ENCODE measurements around the gene MTAP.
A peak's percentile ranks its signal among the peaks of the same experiment; 100 is the strongest.

Gene MTAP

DNA sequence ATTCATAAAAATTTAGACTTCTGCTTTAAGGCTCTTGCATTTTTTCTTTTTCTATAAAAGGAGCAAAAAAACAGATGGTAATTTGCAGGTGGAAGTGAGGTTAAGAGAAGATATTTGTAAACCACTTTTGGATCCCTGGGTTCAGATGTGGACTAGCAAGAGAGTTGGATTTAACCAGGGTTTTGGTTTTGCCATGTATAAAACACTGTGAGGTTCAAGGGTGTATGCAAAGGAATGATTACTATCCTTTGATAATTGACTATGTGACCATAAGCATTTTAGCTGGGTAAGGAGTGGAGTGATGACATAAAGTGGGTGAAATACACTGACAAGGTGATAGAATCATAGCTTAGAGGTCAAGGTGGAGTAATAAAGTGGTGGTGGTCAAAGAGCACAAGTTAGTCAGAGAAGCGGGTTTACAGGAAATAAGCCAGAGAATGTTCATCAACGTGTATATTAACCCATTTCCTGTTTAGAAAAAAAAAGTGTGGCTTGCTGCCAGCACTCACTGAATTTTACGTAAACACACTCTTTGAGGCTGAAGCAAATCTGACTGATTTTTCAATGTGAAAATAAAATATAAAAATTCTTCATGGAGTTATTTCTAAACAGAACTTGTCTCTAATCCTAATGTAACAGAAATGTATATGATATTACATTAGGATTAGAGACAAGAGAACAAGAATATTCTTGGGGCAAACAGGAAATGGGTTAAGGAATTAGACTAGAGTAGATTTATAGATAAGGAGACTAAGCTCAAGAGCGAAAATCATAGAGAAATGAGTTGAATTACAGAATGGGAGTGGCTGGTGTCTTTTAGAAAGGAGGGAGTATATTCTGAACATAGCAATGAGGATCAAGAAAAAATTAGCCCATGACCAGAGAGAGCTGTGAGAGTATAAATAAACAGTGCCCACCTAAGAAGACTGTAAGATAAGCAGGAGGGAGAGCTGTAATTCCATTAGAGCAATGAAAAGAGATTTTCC, 117.2 kb downstream of the MTAP start:
- H3K36me3 ChIP-seq (ENCODE audit: insufficient read depth, low read length), result no peaks in the 10 kb centered on the region
- no peak for TF ChIP-seq EZH2 (IDR thresholded peaks at IDR 0.05; ENCODE audit: borderline replicate concordance, low read depth, low read length, severe bottlenecking)
- no peak for TF ChIP-seq CTCF (IDR thresholded peaks at IDR 0.05; ENCODE audit: borderline replicate concordance, extremely low read depth, low read length, poor library complexity, severe bottlenecking)
- H3K9ac ChIP-seq (ENCODE audit: low read depth, low read length), result peak overlapping the region; percentile 53
- H3K9me3 ChIP-seq (ENCODE audit: insufficient read depth, low read length, severe bottlenecking), result no peaks in the 10 kb centered on the region
- no peaks in the 10 kb centered on the region for H4K20me1 ChIP-seq (ENCODE audit: insufficient read depth, low read length)
- peak overlapping the region; percentile 100 for H3K27ac ChIP-seq (ENCODE audit: low read length)
- H3K4me1 ChIP-seq (ENCODE audit: insufficient read depth, low read length), result peaks cover 66% of the 10 kb centered on the region
- peak overlapping the region in 1 of 2 experiments; percentile 52; a peak in 3 of 4 replicates for H3K4me3 ChIP-seq (ENCODE audit: low read depth in 1 of 2, low read length in 2 of 2)
- no peaks in the 10 kb centered on the region for H3K27me3 ChIP-seq (ENCODE audit: insufficient read depth, low read length, poor library complexity)
- no peaks in the 10 kb centered on the region for H3K79me2 ChIP-seq (ENCODE audit: insufficient read depth, low read length)
- H2AFZ ChIP-seq (ENCODE audit: low read depth, low read length), result peak overlapping the region; percentile 74
- H3K4me2 ChIP-seq (ENCODE audit: insufficient read depth, low read length), result peak overlapping the region; percentile 69
- DNase-seq (peak; percentile 66), ATAC-seq (ENCODE audit: insufficient read depth, low read depth) (peak; percentile 78)

- Histone ChIP-seq H4K20me1 (ENCODE audit: insufficient read depth, low read length) (no peaks in the 10 kb centered on the region), H3K27ac (ENCODE audit: low read length) (peak overlapping the region; percentile 67; the same call in 1 of the 2 replicates), H3K4me2 (ENCODE audit: insufficient read depth, low read length) (no peak overlapping the region), H3K4me1 (ENCODE audit: insufficient read depth, low read length) (peaks cover 49% of the 10 kb centered on the region), H3K79me2 (ENCODE audit: insufficient read depth, low read length) (no peaks in the 10 kb centered on the region), H3K4me3 (ENCODE audit: low read depth in 1 of 2, low read length in 2 of 2) (no peak overlapping the region), H3K9me3 (ENCODE audit: insufficient read depth, low read length, severe bottlenecking) (no peaks in the 10 kb centered on the region), H3K9ac (ENCODE audit: low read depth, low read length) (no peak overlapping the region), H3K36me3 (ENCODE audit: insufficient read depth, low read length) (no peaks in the 10 kb centered on the region), H3K27me3 (ENCODE audit: insufficient read depth, low read length, poor library complexity) (no peaks in the 10 kb centered on the region), H2AFZ (ENCODE audit: low read depth, low read length) (no peak overlapping the region)
- DNase-seq (no peak), ATAC-seq (ENCODE audit: insufficient read depth, low read depth) (no peak)
- TF ChIP-seq EZH2 (IDR thresholded peaks at IDR 0.05; ENCODE audit: borderline replicate concordance, low read depth, low read length, severe bottlenecking), result no peak
- TF ChIP-seq CTCF (IDR thresholded peaks at IDR 0.05; ENCODE audit: borderline replicate concordance, extremely low read depth, low read length, poor library complexity, severe bottlenecking), result no peak
Measured at GRCh38 chr9:21923694-21924093, 121.3 kb downstream of the MTAP start.

GRCh38 chr9:21927752-21928151, 125.3 kb downstream of the MTAP start:
- ATAC-seq (ENCODE audit: insufficient read depth, low read depth) (peak; percentile 45; the same call in 1 of the 3 replicates), DNase-seq (no peak)

More at GRCh38 chr9:21927752-21928151, 125.3 kb downstream of the MTAP start:
- H3K9ac ChIP-seq (ENCODE audit: low read depth, low read length), result no peak overlapping the region
- peaks cover 22% of the 10 kb centered on the region; the same call in 1 of the 2 replicates for H3K36me3 ChIP-seq (ENCODE audit: insufficient read depth, low read length)
- peaks cover 8% of the 10 kb centered on the region for H3K4me1 ChIP-seq (ENCODE audit: insufficient read depth, low read length)
- no peaks in the 10 kb centered on the region for H4K20me1 ChIP-seq (ENCODE audit: insufficient read depth, low read length)
- no peaks in the 10 kb centered on the region for H3K9me3 ChIP-seq (ENCODE audit: insufficient read depth, low read length, severe bottlenecking)
- H3K27me3 ChIP-seq (ENCODE audit: insufficient read depth, low read length, poor library complexity), result no peaks in the 10 kb centered on the region
- no peak overlapping the region for H3K4me2 ChIP-seq (ENCODE audit: insufficient read depth, low read length)
- H3K4me3 ChIP-seq (ENCODE audit: low read depth in 1 of 2, low read length in 2 of 2), result no peak overlapping the region
- TF ChIP-seq CTCF (IDR thresholded peaks at IDR 0.05; ENCODE audit: borderline replicate concordance, extremely low read depth, low read length, poor library complexity, severe bottlenecking), result no peak
- TF ChIP-seq EZH2 (IDR thresholded peaks at IDR 0.05; ENCODE audit: borderline replicate concordance, low read depth, low read length, severe bottlenecking), result no peak
- H2AFZ ChIP-seq (ENCODE audit: low read depth, low read length), result no peak overlapping the region
- no peak overlapping the region for H3K27ac ChIP-seq (ENCODE audit: low read length)
- H3K79me2 ChIP-seq (ENCODE audit: insufficient read depth, low read length), result no peaks in the 10 kb centered on the region
